Natural killer cell treated with Interleukin-12 subunit alpha and Interleukin-12 subunit beta and Interleukin-15 and Interleukin-18, amount 100 ng/mL, for 72 hours (primary cell): ENCODE measurements around the gene SEC61A2. TPM values are rescaled to one million over a fixed set of nuclear protein-coding genes. Genes with fewer than 3 reads are reported as not detected.

Experiments used
- ATAC-seq, 2 donors: fragments of 150-1000 bp; cut with Tn5 transposase in 1 of 2; sonication (Bioruptor Pico), chemical (Tn5 transposase) in 1 of 2; 2 replicates each; pipeline ENCODE4 v1.10.0; 2021
- DNase-seq: peaks from one replicate; pipeline ENCODE4 v3.0.0; 2022; ENCODE audit warnings: low spot score
- H3K27ac Mint-ChIP-seq, 2 donors: 1 replicate in 1 of 2; 2 replicates in 1 of 2; pipeline ENCODE4 v1.8.0; 2022; ENCODE audit warnings: mixed read lengths in 2 of 2, mild to moderate bottlenecking in 1 of 2, moderate library complexity in 1 of 2
- H3K27me3 Mint-ChIP-seq, 2 donors: 1 replicate in 1 of 2; 2 replicates in 1 of 2; pipeline ENCODE4 v1.8.0; 2022; ENCODE audit warnings: mixed read lengths in 2 of 2
- H3K36me3 Mint-ChIP-seq: one replicate; pipeline ENCODE4 v1.8.0; 2022; ENCODE audit warnings: mixed read lengths
- H3K4me1 Mint-ChIP-seq, 2 donors: 1 replicate in 1 of 2; 2 replicates in 1 of 2; pipeline ENCODE4 v1.8.0; 2022; ENCODE audit warnings: low read depth in 2 of 2, mixed read lengths in 2 of 2, mild to moderate bottlenecking in 1 of 2
- H3K4me3 Mint-ChIP-seq: one replicate; pipeline ENCODE4 v1.8.0; 2022; ENCODE audit warnings: mixed read lengths
- H3K9me3 Mint-ChIP-seq: 2 replicates; pipeline ENCODE4 v1.8.0; 2022; ENCODE audit warnings: mixed read lengths
- total RNA-seq, 2 donors: library from RNA; stranded (reverse); gene quantifications; one replicate each; pipeline ENCODE4 v1.2.3, GENCODE V29; 2022

Gene SEC61A2
- total RNA-seq, 2 donors from 2014 or later, result 30.3 to 54.8 TPM

- Mint-ChIP-seq H3K36me3 (peaks cover 45% of the 10 kb centered on the region), H3K4me1 (peaks cover 39 to 46% of the 10 kb centered on the region in 2 donors)
Observed at GRCh38 chr10:12195603-12196506, 66.4 kb downstream of the SEC61A2 start, which contains the start of the genes CDC123 and NUDT5. CDC123 (plus strand) TSS chr10:12196188; CDS start chr10:12196246, 58 bp downstream. NUDT5 (minus strand) TSS chr10:12195891; CDS start chr10:12186291, 9,600 bp downstream.

GRCh38 chr10:12196531-12197211 is 67.2 kb downstream of the SEC61A2 start:
- Mint-ChIP-seq H3K36me3 (peaks cover 53% of the 10 kb centered on the region), H3K4me3 (peak overlapping the region; percentile 91), H3K9me3 (no peaks in the 10 kb centered on the region), H3K27ac (peak overlapping the region; percentile 90 to 96), H3K4me1 (peaks cover 44 to 54% of the 10 kb centered on the region in 2 donors), H3K27me3 (no peaks in the 10 kb centered on the region)
- ATAC-seq (no peak), DNase-seq (no peak)

More at GRCh38 chr10:12195603-12196506, 66.4 kb downstream of the SEC61A2 start, which contains the start of the genes CDC123 and NUDT5:
- H3K27me3 Mint-ChIP-seq, result no peaks in the 10 kb centered on the region
- peak within 1 kb of the TSS; percentile 90 to 96 for H3K27ac Mint-ChIP-seq
- DNase-seq, result peak; percentile 90
- peak; percentile 95 to 97 for ATAC-seq
- H3K9me3 Mint-ChIP-seq, result no peaks in the 10 kb centered on the region
- peak within 1 kb of the TSS; percentile 91 for H3K4me3 Mint-ChIP-seq

DNA sequence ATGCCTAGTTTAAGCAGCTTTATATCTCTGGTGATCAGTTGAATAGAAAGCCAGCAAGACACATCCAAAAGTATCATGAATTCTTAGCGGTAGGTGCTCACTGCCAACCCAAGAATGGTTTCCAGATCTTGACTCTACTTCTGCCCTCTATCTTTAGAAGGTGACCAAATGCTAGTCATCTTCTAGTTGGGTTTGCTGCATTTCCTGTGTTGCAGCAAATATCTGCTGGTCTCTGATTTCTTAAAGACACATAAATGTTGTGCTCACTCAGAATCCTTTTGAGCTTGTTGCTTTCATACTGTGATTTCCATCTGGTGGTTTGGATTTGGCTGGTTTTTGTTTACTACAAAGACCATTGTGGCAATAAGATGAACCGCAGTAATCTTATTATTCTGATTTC is 68.7 kb downstream of the SEC61A2 start:
- peaks cover 44% of the 10 kb centered on the region for H3K36me3 Mint-ChIP-seq
- no peak for DNase-seq
- peaks cover 44 to 48% of the 10 kb centered on the region in 2 donors for H3K4me1 Mint-ChIP-seq
- no peaks in the 10 kb centered on the region for H3K9me3 Mint-ChIP-seq
- peak overlapping the region; percentile 29 to 57 for H3K27ac Mint-ChIP-seq
- H3K4me3 Mint-ChIP-seq, result peak overlapping the region; percentile 63
- ATAC-seq, result no peak
- H3K27me3 Mint-ChIP-seq, result no peaks in the 10 kb centered on the region

DNA sequence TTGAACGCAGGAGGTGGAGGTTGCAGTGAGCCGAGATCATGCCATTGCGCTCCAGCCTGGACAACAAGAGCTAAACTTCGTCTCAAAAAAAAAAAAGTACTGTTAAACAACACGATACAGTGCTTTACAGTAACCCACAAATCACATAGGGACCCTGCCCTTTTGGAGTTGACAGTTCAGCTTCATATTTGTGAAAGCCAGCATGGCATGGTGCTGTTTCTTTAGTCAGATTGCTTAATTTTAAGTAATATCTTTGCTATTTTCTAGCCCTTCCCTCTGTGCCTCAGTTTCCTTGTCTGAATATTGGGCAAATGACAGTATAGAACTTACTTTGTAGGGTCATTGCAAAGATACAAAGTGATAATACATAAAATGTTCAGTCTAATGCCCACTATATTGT is 71.4 kb downstream of the SEC61A2 start:
- H3K4me1 Mint-ChIP-seq, result peaks cover 35 to 48% of the 10 kb centered on the region in 2 donors

DNA sequence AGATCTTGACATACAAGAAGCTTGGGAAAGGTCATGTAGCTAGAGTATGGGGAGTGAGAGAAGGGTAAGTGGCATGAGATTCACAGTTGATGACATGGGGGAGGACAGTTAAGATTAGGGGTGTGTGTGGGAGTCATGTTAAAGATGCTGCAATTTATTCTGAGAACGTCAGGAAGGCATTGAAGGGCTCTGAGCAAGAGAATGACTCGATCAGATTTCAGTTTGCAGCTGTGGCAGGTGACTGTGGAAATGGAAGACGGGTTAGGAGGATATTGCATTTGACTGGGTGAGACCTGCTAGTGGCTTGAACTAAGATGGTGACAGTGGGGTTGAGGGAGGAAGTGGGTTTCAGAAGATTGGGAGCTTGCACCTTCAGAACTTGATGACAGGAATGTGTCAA is 72.1 kb downstream of the SEC61A2 start:
- no peaks in the 10 kb centered on the region for H3K9me3 Mint-ChIP-seq
- peaks cover 29% of the 10 kb centered on the region for H3K36me3 Mint-ChIP-seq
- H3K4me3 Mint-ChIP-seq, result peak overlapping the region; percentile 71
- H3K27ac Mint-ChIP-seq, result peak overlapping the region; percentile 59 to 77
- no peak for DNase-seq
- ATAC-seq, result peak; percentile 92
- H3K4me1 Mint-ChIP-seq, result peaks cover 30 to 43% of the 10 kb centered on the region in 2 donors
- H3K27me3 Mint-ChIP-seq, result no peaks in the 10 kb centered on the region

More for the DNA sequence above, 71.4 kb downstream of the SEC61A2 start:
- Mint-ChIP-seq H3K36me3 (peaks cover 36% of the 10 kb centered on the region), H3K9me3 (no peaks in the 10 kb centered on the region), H3K27ac (peak overlapping the region; percentile 59 to 77), H3K27me3 (no peaks in the 10 kb centered on the region), H3K4me3 (peak overlapping the region; percentile 71)
- ATAC-seq, result no peak
- no peak for DNase-seq

- H3K9me3 Mint-ChIP-seq, result no peaks in the 10 kb centered on the region
- ATAC-seq (no peak), DNase-seq (no peak)
- H3K4me3 Mint-ChIP-seq, result no peak overlapping the region
- peaks cover 30% of the 10 kb centered on the region for H3K36me3 Mint-ChIP-seq
- no peaks in the 10 kb centered on the region for H3K27me3 Mint-ChIP-seq
- peaks cover 27 to 44% of the 10 kb centered on the region in 2 donors for H3K4me1 Mint-ChIP-seq
- H3K27ac Mint-ChIP-seq, result peak overlapping the region; percentile 59 to 77
Observed at GRCh38 chr10:12202226-12202625, 72.7 kb downstream of the SEC61A2 start.

- peaks cover 31 to 42% of the 10 kb centered on the region in 2 donors for H3K4me1 Mint-ChIP-seq
- ATAC-seq, result no peak
Observed at GRCh38 chr10:12205082-12205481, 75.6 kb downstream of the SEC61A2 start.

GRCh38 chr10:12207114-12207513 is 77.6 kb downstream of the SEC61A2 start:
- Mint-ChIP-seq H3K9me3 (no peaks in the 10 kb centered on the region), H3K27me3 (no peaks in the 10 kb centered on the region), H3K36me3 (peaks cover 33% of the 10 kb centered on the region), H3K27ac (no peak overlapping the region), H3K4me3 (no peak overlapping the region), H3K4me1 (peaks cover 23 to 30% of the 10 kb centered on the region in 2 donors)
- no peak for DNase-seq
- ATAC-seq, result no peak

More at GRCh38 chr10:12205082-12205481, 75.6 kb downstream of the SEC61A2 start:
- H3K27ac Mint-ChIP-seq, result no peak overlapping the region
- H3K9me3 Mint-ChIP-seq, result no peaks in the 10 kb centered on the region
- H3K36me3 Mint-ChIP-seq, result peaks cover 34% of the 10 kb centered on the region
- DNase-seq, result no peak
- no peaks in the 10 kb centered on the region for H3K27me3 Mint-ChIP-seq
- no peak overlapping the region for H3K4me3 Mint-ChIP-seq

- DNase-seq (no peak), ATAC-seq (no peak)
- H3K36me3 Mint-ChIP-seq, result peaks cover 33% of the 10 kb centered on the region
- H3K9me3 Mint-ChIP-seq, result no peaks in the 10 kb centered on the region
- H3K4me3 Mint-ChIP-seq, result no peak overlapping the region
- peaks cover 21 to 25% of the 10 kb centered on the region in 2 donors for H3K4me1 Mint-ChIP-seq
- H3K27ac Mint-ChIP-seq, result peak overlapping the region in 1 of 2 donors; percentile 6
- H3K27me3 Mint-ChIP-seq, result no peaks in the 10 kb centered on the region
Observed at GRCh38 chr10:12208460-12208859, 79.0 kb downstream of the SEC61A2 start.

- Mint-ChIP-seq H3K27me3 (no peaks in the 10 kb centered on the region), H3K9me3 (no peaks in the 10 kb centered on the region), H3K27ac (peak overlapping the region in 1 of 2 donors; percentile 26), H3K4me1 (peaks cover 29% of the 10 kb centered on the region in 2 donors), H3K4me3 (no peak overlapping the region), H3K36me3 (peaks cover 31% of the 10 kb centered on the region)
- no peak for ATAC-seq
- DNase-seq, result no peak
Observed at GRCh38 chr10:12212454-12212853, 83.0 kb downstream of the SEC61A2 start.

DNA sequence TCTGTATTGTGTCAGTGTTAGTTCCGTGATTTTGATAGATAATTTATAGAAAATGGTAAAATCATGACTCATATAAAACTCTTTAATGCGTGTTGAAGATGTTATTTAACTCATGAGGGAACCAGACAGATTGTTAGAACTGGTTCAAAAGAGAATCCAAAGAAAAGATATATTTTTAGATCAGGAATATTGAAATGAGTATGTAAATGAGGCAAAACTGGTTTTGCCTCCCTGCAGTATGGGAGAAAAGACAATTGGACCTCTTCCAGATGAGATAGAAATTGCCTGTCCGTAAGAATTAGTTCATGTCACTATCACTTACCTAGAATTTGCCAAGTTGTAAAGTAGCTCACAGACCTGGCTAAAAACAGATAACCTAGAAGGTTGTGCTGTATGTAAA is 84.1 kb downstream of the SEC61A2 start:
- H3K27ac Mint-ChIP-seq, result no peak overlapping the region
- no peaks in the 10 kb centered on the region for H3K9me3 Mint-ChIP-seq
- ATAC-seq (no peak), DNase-seq (no peak)
- H3K4me3 Mint-ChIP-seq, result no peak overlapping the region
- H3K4me1 Mint-ChIP-seq, result peaks cover 23 to 25% of the 10 kb centered on the region in 2 donors
- H3K36me3 Mint-ChIP-seq, result peaks cover 29% of the 10 kb centered on the region
- no peaks in the 10 kb centered on the region for H3K27me3 Mint-ChIP-seq

GRCh38 chr10:12214093-12214492 is 84.6 kb downstream of the SEC61A2 start:
- ATAC-seq, result no peak
- Mint-ChIP-seq H3K27me3 (no peaks in the 10 kb centered on the region), H3K4me3 (no peak overlapping the region), H3K36me3 (peaks cover 29% of the 10 kb centered on the region), H3K9me3 (no peaks in the 10 kb centered on the region), H3K4me1 (peaks cover 23 to 26% of the 10 kb centered on the region in 2 donors), H3K27ac (peak overlapping the region; percentile 43 to 78)
- no peak for DNase-seq

GRCh38 chr10:12214763-12215218 is 85.3 kb downstream of the SEC61A2 start:
- H3K36me3 Mint-ChIP-seq, result peaks cover 32% of the 10 kb centered on the region
- peak overlapping the region; percentile 43 for H3K4me3 Mint-ChIP-seq
- H3K27me3 Mint-ChIP-seq, result no peaks in the 10 kb centered on the region
- ATAC-seq, result peak in 1 of 2 donors; percentile 57
- H3K27ac Mint-ChIP-seq, result peak overlapping the region; percentile 43 to 78
- H3K9me3 Mint-ChIP-seq, result no peaks in the 10 kb centered on the region
- peaks cover 22 to 23% of the 10 kb centered on the region in 2 donors for H3K4me1 Mint-ChIP-seq
- no peak for DNase-seq
